HCT116 (cell line): ENCODE data around the gene ARMC6. TPM values are rescaled to one million over a fixed set of nuclear protein-coding genes. Genes with fewer than 3 reads are reported as not detected.

Experiments
- ATAC-seq: fragments of 200-7000 bp; cut with Tn5 transposase; 2 replicates; pipeline ENCODE4 v1.9.1; 2020; ENCODE audit warnings: mild to moderate bottlenecking, moderate library complexity
- BruUV-seq: library from RNA; stranded (reverse); fragments of 400-500 nt; replicated peaks from 2 replicates; lab custom pipeline; 2021; lab: Mats Ljungman, UMichigan
- CTCF ChIA-PET: fragments of 300-600 bp; sonication (Branson Sonifier 250); formaldehyde crosslinking; loops from one replicate; lab custom pipeline; 2021; ENCODE audit warnings: antibody characterized with exemption; lab: Charles Lee
- POLR2A ChIA-PET: fragments of 300-600, 350-600 bp; sonication (Branson Sonifier 250); formaldehyde crosslinking; loops from one replicate; lab custom pipeline; 2021; ENCODE audit warnings: antibody characterized with exemption; lab: Charles Lee
- RAD21 ChIA-PET, 2 experiments: fragments of 300-600 bp; sonication (Branson Sonifier 250); formaldehyde crosslinking; loops; one replicate each; lab custom pipeline; 2023; ENCODE audit warnings: low total read pairs in 2 of 2; ENCODE audit not compliant: uncharacterized antibody in 2 of 2, unreplicated experiment in 2 of 2, low non-redundant PET in 1 of 2; lab: Charles Lee
- DNase-seq: peaks from one replicate; pipeline ENCODE4 v3.0.0-alpha.2; 2010; ENCODE audit warnings: low read depth, low spot score
- H2AFZ ChIP-seq: fragments of 200-600 bp; shearing (Covaris generic), sonication (generic); 2 replicates; pipeline ENCODE4 v1.6.1; 2017; ENCODE audit warnings: low read depth, mixed run types, mixed read lengths, antibody characterized with exemption, low read length; ENCODE audit not compliant: poor library complexity, severe bottlenecking
- H3K27ac ChIP-seq: 2 replicates; pipeline ENCODE4 v1.5.1; 2012; ENCODE audit warnings: low read depth, low read length
- H3K27me3 ChIP-seq: fragments of 200-600 bp; sonication (generic); 2 replicates; pipeline ENCODE4 v1.6.1; 2016; ENCODE audit warnings: mixed run types, low read length, mixed read lengths; ENCODE audit not compliant: insufficient read depth
- H3K36me3 ChIP-seq, 2 experiments: fragments of 200-500 bp in 1 of 2; fragments of 200-600 bp in 1 of 2; sonication (Bioruptor generic) in 1 of 2; sonication (generic) in 1 of 2; 2 replicates each; pipeline versions ENCODE4 v1.5.1 to v1.6.1; 2014 to 2016; ENCODE audit warnings: low read length in 2 of 2, inconsistent platforms in 1 of 2, mixed read lengths in 1 of 2, mixed run types in 1 of 2; ENCODE audit not compliant: insufficient read depth in 2 of 2, control insufficient read depth in 1 of 2
- H3K4me1 ChIP-seq, 2 experiments: fragments of 200-600 bp in 1 of 2; sonication (generic) in 1 of 2; 2 replicates each; pipeline versions ENCODE4 v1.5.1 to v1.6.1; 2012 to 2017; ENCODE audit warnings: low read length in 2 of 2, inconsistent platforms in 1 of 2, mild to moderate bottlenecking in 1 of 2, mixed read lengths in 1 of 2, mixed run types in 1 of 2, moderate library complexity in 1 of 2; ENCODE audit not compliant: insufficient read depth in 2 of 2, control insufficient read depth in 1 of 2
- H3K4me2 ChIP-seq: fragments of 200-600 bp; sonication (generic); 2 replicates; pipeline ENCODE4 v1.6.1; 2017; ENCODE audit warnings: mixed run types, low read length, mixed read lengths
- H3K4me3 ChIP-seq, 2 experiments: fragments of 200-600 bp in 1 of 2; sonication (generic) in 1 of 2; replicated peaks in 1 of 2; 2 replicates each; pipeline ENCODE4 v1.5.1; 2011 to 2016; ENCODE audit warnings: low read length in 2 of 2, control low read depth in 1 of 2, low read depth in 1 of 2, mild to moderate bottlenecking in 1 of 2, mixed read lengths in 1 of 2, mixed run types in 1 of 2
- H3K79me2 ChIP-seq: fragments of 200-600 bp; sonication (generic); 2 replicates; pipeline ENCODE4 v1.6.1; 2017; ENCODE audit warnings: mild to moderate bottlenecking, mixed run types, low read length, moderate library complexity, mixed read lengths; ENCODE audit not compliant: insufficient read depth
- H3K9ac ChIP-seq: fragments of 200-600 bp; sonication (generic); 2 replicates; pipeline ENCODE4 v1.6.1; 2016; ENCODE audit warnings: low read length, mixed read lengths
- H3K9me2 ChIP-seq: fragments of 200-600 bp; sonication (generic), shearing (Covaris generic); 2 replicates; pipeline ENCODE4 v1.6.1; 2017; ENCODE audit warnings: mixed run types, mild to moderate bottlenecking, moderate library complexity; ENCODE audit not compliant: insufficient read depth
- H3K9me3 ChIP-seq, 2 experiments: fragments of 200-500 bp in 1 of 2; fragments of 200-600 bp in 1 of 2; sonication (Bioruptor generic) in 1 of 2; sonication (generic) in 1 of 2; 2 replicates each; pipeline ENCODE4 v1.6.1; 2014 to 2017; ENCODE audit warnings: low read length in 2 of 2, mixed read lengths in 2 of 2, inconsistent platforms in 1 of 2, low read depth in 1 of 2, mild to moderate bottlenecking in 1 of 2, mixed run types in 1 of 2, moderate library complexity in 1 of 2; ENCODE audit not compliant: control insufficient read depth in 1 of 2, insufficient read depth in 1 of 2
- H4K20me1 ChIP-seq: fragments of 200-600 bp; sonication (generic), shearing (Covaris generic); 2 replicates; pipeline ENCODE4 v1.6.1; 2017; ENCODE audit warnings: mixed run types, mild to moderate bottlenecking, moderate library complexity; ENCODE audit not compliant: insufficient read depth
- CBX3 ChIP-seq: IDR thresholded peaks from 2 replicates; pipeline ENCODE4 v1.6.1; 2012; ENCODE audit warnings: low read depth
- CEBPB ChIP-seq: IDR thresholded peaks from 2 replicates; pipeline ENCODE4 v1.6.1; 2012; ENCODE audit warnings: low read depth
- CTCF ChIP-seq, 3 experiments: fragments of 200-600 bp in 1 of 3; sonication (generic) in 1 of 3; IDR thresholded peaks in 2 of 3; conservative IDR thresholded peaks in 1 of 3; 2 replicates each; pipeline ENCODE4 v1.5.1; 2012 to 2017; ENCODE audit warnings: low read depth in 2 of 3, low read length in 2 of 3, antibody characterized with exemption in 1 of 3, borderline replicate concordance in 1 of 3, control low read depth in 1 of 3, mild to moderate bottlenecking in 1 of 3, mixed read lengths in 1 of 3, mixed run types in 1 of 3, moderate library complexity in 1 of 3; ENCODE audit not compliant: insufficient read depth in 1 of 3
- EGR1 ChIP-seq: IDR thresholded peaks from 2 replicates; pipeline ENCODE4 v1.6.1; 2012; ENCODE audit warnings: low read depth
- ELF1 ChIP-seq: IDR thresholded peaks from 2 replicates; pipeline ENCODE4 v1.6.1; 2012; ENCODE audit warnings: low read depth, borderline replicate concordance
- FOSL1 ChIP-seq: IDR thresholded peaks from 2 replicates; pipeline ENCODE4 v1.6.1; 2012; ENCODE audit warnings: low read depth
- POLR2A ChIP-seq: IDR thresholded peaks from 2 replicates; pipeline ENCODE4 v1.7.0; 2011; ENCODE audit warnings: borderline replicate concordance; ENCODE audit not compliant: insufficient read depth, insufficient read length; ENCODE audit errors: extremely low read depth
- REST ChIP-seq: IDR thresholded peaks from 2 replicates; pipeline ENCODE4 v1.6.1; 2012; ENCODE audit warnings: low read depth
- SIN3A ChIP-seq: IDR thresholded peaks from 2 replicates; pipeline ENCODE4 v1.6.1; 2012; ENCODE audit warnings: low read depth
- SP1 ChIP-seq: IDR thresholded peaks from 2 replicates; pipeline ENCODE4 v1.6.1; 2012; ENCODE audit warnings: low read depth
- SRF ChIP-seq: IDR thresholded peaks from 2 replicates; pipeline ENCODE4 v1.6.1; 2012; ENCODE audit warnings: low read depth
- TCF7L2 ChIP-seq: IDR thresholded peaks from 2 replicates; pipeline ENCODE4 v1.7.0; 2011; ENCODE audit warnings: borderline replicate concordance, inconsistent platforms; ENCODE audit not compliant: insufficient read depth, insufficient read length; ENCODE audit errors: extremely low read depth
- ZNF274 ChIP-seq: fragments of 200-500 bp; sonication (Bioruptor generic); IDR thresholded peaks from 2 replicates; pipeline ENCODE4 v1.6.1; 2014; ENCODE audit warnings: mild to moderate bottlenecking, low read depth, low read length, inconsistent platforms
- intact Hi-C: fragments of 100-400 bp; cut with micrococcal nuclease; formaldehyde crosslinking; loops from 2 replicates; pipeline ENCODE4 v1.10.0; 2022
- total RNA-seq: library from RNA; stranded (reverse); gene quantifications from one replicate; pipeline ENCODE4 v1.2.1, GENCODE V29; 2021; ENCODE audit not compliant: unreplicated experiment

ARMC6 gene
- total RNA-seq, 1 experiment from 2014 or later = 34.7 TPM

GRCh38 chr19:19095691-19096090 lies 62.3 kb downstream of the ARMC6 start:
- Histone ChIP-seq H3K36me3 (no peaks in the 10 kb centered on the region), H3K9me3 (no peaks in the 10 kb centered on the region), H3K9me2 (no peaks in the 10 kb centered on the region), H3K27ac (no peak overlapping the region), H2AFZ (no peak overlapping the region), H3K9ac (peak overlapping the region; percentile 32), H3K79me2 (no peaks in the 10 kb centered on the region), H4K20me1 (no peaks in the 10 kb centered on the region), H3K4me1 (peaks cover 47 to 75% of the 10 kb centered on the region in 2 experiments), H3K27me3 (no peaks in the 10 kb centered on the region), H3K4me3 (no peak overlapping the region), H3K4me2 (peak overlapping the region; percentile 32; the same call in 1 of the 2 replicates)
- DNase-seq (no peak), ATAC-seq (no peak)
- no peak for TF ChIP-seq FOSL1
- no peak for TF ChIP-seq TCF7L2
- no peak for TF ChIP-seq POLR2A
- TF ChIP-seq CEBPB = no peak
- no peak for TF ChIP-seq SRF
- TF ChIP-seq ELF1 = no peak
- TF ChIP-seq CBX3 = no peak
- no peak for TF ChIP-seq ZNF274
- no peak for TF ChIP-seq SIN3A
- intact Hi-C loops = no loop called here
- BruUV-seq = no TSS peak
- ChIA-PET RAD21 (no interaction called here), CTCF (no interaction called here), POLR2A (no interaction called here)

DNA sequence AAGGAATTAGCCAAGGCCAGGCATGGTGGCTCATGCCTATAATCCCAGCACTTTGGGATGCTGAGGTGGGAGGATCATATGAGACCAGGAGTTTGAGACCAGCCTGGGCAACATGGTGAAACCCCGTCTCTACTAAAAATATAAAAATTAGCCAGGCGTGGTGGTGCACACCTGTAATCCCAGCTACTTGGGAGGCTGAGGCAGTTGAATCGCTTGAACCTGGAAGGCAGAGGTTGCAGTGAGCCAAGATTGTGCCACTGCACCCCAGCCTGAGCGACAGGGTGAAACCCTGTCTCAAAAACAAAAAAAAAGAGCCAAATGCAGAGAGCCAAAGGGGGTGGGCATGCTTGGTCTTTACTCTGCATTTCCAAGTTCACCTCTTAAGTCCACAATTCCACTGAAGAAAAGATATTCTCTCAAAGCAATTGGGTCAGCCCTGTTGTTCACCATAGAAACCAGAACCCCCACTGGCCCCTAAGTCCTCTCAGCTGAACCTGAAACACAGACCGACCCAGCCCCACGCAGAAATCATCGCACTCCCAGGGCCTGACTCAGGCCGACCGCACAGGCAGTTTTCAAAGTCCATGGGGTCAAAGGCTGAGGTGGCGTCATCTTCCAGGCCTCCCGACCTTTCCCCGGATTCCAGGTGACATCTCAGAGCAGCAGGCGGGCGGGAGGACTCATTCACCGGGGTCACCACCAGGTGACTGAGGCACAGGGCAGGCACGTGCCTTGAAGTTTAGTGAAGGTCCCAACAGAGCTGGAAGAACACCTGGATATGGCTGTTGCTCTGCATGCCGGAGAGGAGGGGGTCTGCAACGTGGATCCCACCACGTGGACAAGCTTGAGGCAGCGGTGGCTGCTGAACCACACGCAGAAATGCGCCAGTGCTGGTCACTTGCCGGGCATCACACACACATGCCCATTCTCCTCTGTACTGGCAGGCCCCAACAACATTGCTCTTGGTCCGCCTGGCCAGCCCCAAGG lies 63.5 kb downstream of the ARMC6 start:
- ChIA-PET POLR2A (no interaction called here), RAD21 (no interaction called here), CTCF (no interaction called here)
- H3K4me1 ChIP-seq = peaks cover 47 to 86% of the 10 kb centered on the region in 2 experiments
- peak; percentile 80 for ATAC-seq
- no peaks in the 10 kb centered on the region for H3K79me2 ChIP-seq
- no peaks in the 10 kb centered on the region for H3K36me3 ChIP-seq
- H3K9me3 ChIP-seq = no peaks in the 10 kb centered on the region
- no peaks in the 10 kb centered on the region for H3K27me3 ChIP-seq
- no peak overlapping the region for H2AFZ ChIP-seq
- no peaks in the 10 kb centered on the region for H3K9me2 ChIP-seq
- DNase-seq = peak; percentile 71
- BruUV-seq = TSS peak; percentile 39
- no peaks in the 10 kb centered on the region for H4K20me1 ChIP-seq
- H3K9ac ChIP-seq = peak overlapping the region; percentile 55
- peak overlapping the region; percentile 48 for H3K27ac ChIP-seq
- peak overlapping the region; percentile 65 for H3K4me2 ChIP-seq
- intact Hi-C loops = no loop called here
- no peak overlapping the region for H3K4me3 ChIP-seq
- no peak for TF ChIP-seq CTCF (IDR thresholded peaks at IDR 0.05 in 2 of 3, conservative IDR thresholded peaks at IDR 0.05 in 1 of 3; ENCODE audit: borderline replicate concordance in 1 of 3, insufficient read depth in 1 of 3, low read depth in 2 of 3, low read length in 2 of 3)
- TF ChIP-seq EGR1 = no peak
- no peak for TF ChIP-seq POLR2A
- TF ChIP-seq SIN3A = no peak
- no peak for TF ChIP-seq REST
- no peak for TF ChIP-seq TCF7L2
- peak; percentile 81 for TF ChIP-seq SP1
- TF ChIP-seq ZNF274 = no peak
- peak; percentile 59; the same call in 1 of the 2 replicates for TF ChIP-seq FOSL1
